ENCODE measurements around the gene DGKH.

DNA sequence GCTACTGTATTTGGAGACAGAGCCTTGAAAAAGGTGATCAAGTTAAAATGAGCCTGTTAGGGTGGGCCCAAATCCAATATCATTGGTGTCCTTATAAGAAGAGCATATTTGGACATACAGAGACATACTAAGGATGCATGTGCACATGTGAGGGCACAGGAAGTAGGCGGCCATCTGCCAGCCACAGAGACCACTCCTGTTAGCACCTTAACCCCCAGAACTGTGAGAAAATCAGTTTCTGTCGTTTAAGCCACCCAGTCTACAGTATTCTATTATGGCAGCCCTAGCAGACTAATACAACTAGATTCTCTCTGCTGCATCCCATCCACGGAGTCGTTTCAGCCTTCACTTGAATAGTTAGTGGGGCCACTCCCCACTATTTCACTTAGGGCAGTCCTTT, 39.4 kb upstream of the DGKH start:
- TF ChIP-seq TAF1 (IDR thresholded peaks at IDR 0.05; ENCODE audit: low read depth, low read length), result no peak
- no peak for TF ChIP-seq POLR2AphosphoS5 (IDR thresholded peaks at IDR 0.05; ENCODE audit: low read depth, low read length)
